Duodenal mucosa (tissue), 2 donors: ENCODE data around the gene EXOC3L4.

ENCODE experiments used
- H3K27ac ChIP-seq: one replicate; pipeline ENCODE4 v1.7.0; 2013; ENCODE audit warnings: low read depth, low read length
- H3K27me3 ChIP-seq, 2 donors: one replicate each; pipeline ENCODE4 v1.7.0; 2013; ENCODE audit warnings: low read length in 2 of 2, control low read depth in 1 of 2; ENCODE audit not compliant: insufficient read depth in 2 of 2, control insufficient read depth in 1 of 2
- H3K36me3 ChIP-seq, 2 donors: one replicate each; pipeline ENCODE4 v1.7.0; 2013; ENCODE audit warnings: low read length in 2 of 2, control low read depth in 1 of 2; ENCODE audit not compliant: insufficient read depth in 2 of 2, control insufficient read depth in 1 of 2
- H3K4me1 ChIP-seq, 2 donors: one replicate each; pipeline ENCODE4 v1.7.0; 2013; ENCODE audit warnings: low read length in 2 of 2, control low read depth in 1 of 2; ENCODE audit not compliant: insufficient read depth in 2 of 2, control insufficient read depth in 1 of 2
- H3K4me3 ChIP-seq, 2 donors: one replicate each; pipeline ENCODE4 v1.7.0; 2013; ENCODE audit warnings: low read length in 2 of 2, low read depth in 1 of 2
- H3K9ac ChIP-seq, 2 donors: one replicate each; pipeline ENCODE4 v1.7.0; 2013; ENCODE audit warnings: low read length in 2 of 2, low read depth in 1 of 2
- H3K9me3 ChIP-seq, 2 donors: one replicate each; pipeline ENCODE4 v1.7.0; 2013; ENCODE audit warnings: low read length in 2 of 2, control low read depth in 1 of 2; ENCODE audit not compliant: control insufficient read depth in 1 of 2

Gene EXOC3L4

GRCh38 chr14:103081951-103082350 is 12.6 kb upstream of the EXOC3L4 start:
- Histone ChIP-seq H3K27me3 (peaks cover 22 to 26% of the 10 kb centered on the region in 2 donors), H3K9ac (no peak overlapping the region), H3K4me3 (no peak overlapping the region), H3K9me3 (no peaks in the 10 kb centered on the region), H3K4me1 (no peaks in the 10 kb centered on the region), H3K36me3 (no peaks in the 10 kb centered on the region), H3K27ac (no peak overlapping the region)

GRCh38 chr14:103084021-103084919 is 10.3 kb upstream of the EXOC3L4 start, which contains the start of gene LBHD2:
Gene LBHD2 (plus strand): TSS chr14:103084210. CDS start chr14:103086013, 1,803 bp downstream.
- Histone ChIP-seq H3K9me3 (no peaks in the 10 kb centered on the region), H3K27ac (no peak within 1 kb of the TSS), H3K4me1 (no peaks in the 10 kb centered on the region), H3K27me3 (peaks cover 22 to 27% of the 10 kb centered on the region in 2 donors), H3K9ac (no peak within 1 kb of the TSS), H3K36me3 (no peaks in the 10 kb centered on the region), H3K4me3 (no peak within 1 kb of the TSS)

- H3K27ac ChIP-seq, result no peak overlapping the region
- H3K27me3 ChIP-seq, result peaks cover 22 to 26% of the 10 kb centered on the region in 2 donors
- H3K9ac ChIP-seq, result no peak overlapping the region
Observed at GRCh38 chr14:103085106-103086091, 9.1 kb upstream of the EXOC3L4 start.

GRCh38 chr14:103086771-103087342 is 7.7 kb upstream of the EXOC3L4 start:
- Histone ChIP-seq H3K4me1 (peaks cover 2 to 9% of the 10 kb centered on the region in 2 donors), H3K9me3 (no peaks in the 10 kb centered on the region), H3K36me3 (no peaks in the 10 kb centered on the region), H3K27me3 (peaks cover 22% of the 10 kb centered on the region in 2 donors), H3K4me3 (no peak overlapping the region), H3K27ac (no peak overlapping the region), H3K9ac (no peak overlapping the region)

More at GRCh38 chr14:103085106-103086091, 9.1 kb upstream of the EXOC3L4 start:
- Histone ChIP-seq H3K4me3 (no peak overlapping the region), H3K9me3 (no peaks in the 10 kb centered on the region), H3K36me3 (no peaks in the 10 kb centered on the region), H3K4me1 (no peaks in the 10 kb centered on the region)

- H3K4me3 ChIP-seq, result no peak overlapping the region
- no peaks in the 10 kb centered on the region for H3K36me3 ChIP-seq
- H3K9me3 ChIP-seq, result no peaks in the 10 kb centered on the region
- H3K27me3 ChIP-seq, result peaks cover 22% of the 10 kb centered on the region in 2 donors
- peaks cover 7 to 13% of the 10 kb centered on the region in 2 donors for H3K4me1 ChIP-seq
- H3K9ac ChIP-seq, result no peak overlapping the region
- no peak overlapping the region for H3K27ac ChIP-seq
Observed at GRCh38 chr14:103087343-103087835, 7.1 kb upstream of the EXOC3L4 start.

GRCh38 chr14:103088921-103089320 is 5.6 kb upstream of the EXOC3L4 start:
- Histone ChIP-seq H3K4me3 (no peak overlapping the region), H3K27ac (no peak overlapping the region), H3K9ac (no peak overlapping the region), H3K36me3 (no peaks in the 10 kb centered on the region), H3K4me1 (peaks cover 13 to 19% of the 10 kb centered on the region in 2 donors), H3K9me3 (no peaks in the 10 kb centered on the region), H3K27me3 (peaks cover 17 to 20% of the 10 kb centered on the region in 2 donors)

GRCh38 chr14:103089386-103090335 is 4.9 kb upstream of the EXOC3L4 start:
- H3K4me1 ChIP-seq, result peaks cover 17 to 23% of the 10 kb centered on the region in 2 donors
- no peaks in the 10 kb centered on the region for H3K36me3 ChIP-seq
- H3K27me3 ChIP-seq, result peaks cover 10 to 15% of the 10 kb centered on the region in 2 donors
- H3K9ac ChIP-seq, result no peak overlapping the region
- H3K27ac ChIP-seq, result no peak overlapping the region
- no peak overlapping the region for H3K4me3 ChIP-seq
- no peaks in the 10 kb centered on the region for H3K9me3 ChIP-seq

GRCh38 chr14:103090481-103091020 is 4.0 kb upstream of the EXOC3L4 start:
- Histone ChIP-seq H3K9ac (peak overlapping the region in 1 of 2 donors; percentile 41), H3K4me1 (peaks cover 20 to 32% of the 10 kb centered on the region in 2 donors)

More at GRCh38 chr14:103090481-103091020, 4.0 kb upstream of the EXOC3L4 start:
- peak overlapping the region in 1 of 2 donors; percentile 61 for H3K4me3 ChIP-seq
- no peaks in the 10 kb centered on the region for H3K9me3 ChIP-seq
- no peaks in the 10 kb centered on the region for H3K36me3 ChIP-seq
- peaks cover under 1 to 7% of the 10 kb centered on the region in 2 donors for H3K27me3 ChIP-seq
- no peak overlapping the region for H3K27ac ChIP-seq
